Measurements from ENCODE around the gene ERI3. TPM values are rescaled to one million over a fixed set of nuclear protein-coding genes. Genes with fewer than 3 reads are reported as not detected.

ERI3 gene
- total RNA-seq, 1 donor, result 50.0 TPM

- H3K4me3 ChIP-seq (ENCODE audit: low read depth, low read length), result no peak overlapping the region
- no peak for TF ChIP-seq CTCF (IDR thresholded peaks at IDR 0.05; ENCODE audit: insufficient read depth, low read length)
- DNase-seq (ENCODE audit: low read depth), result no peak
Observed at GRCh38 chr1:44296806-44297205, 58.3 kb downstream of the ERI3 start.

GRCh38 chr1:44296086-44296485 lies 59.0 kb downstream of the ERI3 start:
- DNase-seq (ENCODE audit: low read depth), result no peak
- TF ChIP-seq CTCF (IDR thresholded peaks at IDR 0.05; ENCODE audit: insufficient read depth, low read length), result no peak
- H3K4me3 ChIP-seq (ENCODE audit: low read depth, low read length), result no peak overlapping the region

GRCh38 chr1:44294588-44295007 lies 60.5 kb downstream of the ERI3 start:
- DNase-seq (ENCODE audit: low read depth), result peak; percentile 92
- peak; percentile 63 for TF ChIP-seq CTCF (IDR thresholded peaks at IDR 0.05; ENCODE audit: insufficient read depth, low read length)
- H3K4me3 ChIP-seq (ENCODE audit: low read depth, low read length), result no peak overlapping the region

- no peak overlapping the region for H3K4me3 ChIP-seq (ENCODE audit: low read depth, low read length)
- DNase-seq (ENCODE audit: low read depth), result no peak
- TF ChIP-seq CTCF (IDR thresholded peaks at IDR 0.05; ENCODE audit: insufficient read depth, low read length), result no peak
Observed at GRCh38 chr1:44293761-44294315, 61.2 kb downstream of the ERI3 start.

- no peak overlapping the region for H3K4me3 ChIP-seq (ENCODE audit: low read depth, low read length)
- no peak for DNase-seq (ENCODE audit: low read depth)
- TF ChIP-seq CTCF (IDR thresholded peaks at IDR 0.05; ENCODE audit: insufficient read depth, low read length), result no peak
Observed at GRCh38 chr1:44292651-44293050, 62.4 kb downstream of the ERI3 start.

- TF ChIP-seq CTCF (IDR thresholded peaks at IDR 0.05; ENCODE audit: insufficient read depth, low read length), result no peak
- no peak overlapping the region for H3K4me3 ChIP-seq (ENCODE audit: low read depth, low read length)
- DNase-seq (ENCODE audit: low read depth), result no peak
Observed at GRCh38 chr1:44290250-44291094, 64.6 kb downstream of the ERI3 start.
